Measurements from ENCODE around the gene POMT2.
"Not testable (repeated sequence)": the region's sequence is repeated elsewhere in the genome, so short reads cannot be mapped to it uniquely, and the experiment has no call there.

DNA sequence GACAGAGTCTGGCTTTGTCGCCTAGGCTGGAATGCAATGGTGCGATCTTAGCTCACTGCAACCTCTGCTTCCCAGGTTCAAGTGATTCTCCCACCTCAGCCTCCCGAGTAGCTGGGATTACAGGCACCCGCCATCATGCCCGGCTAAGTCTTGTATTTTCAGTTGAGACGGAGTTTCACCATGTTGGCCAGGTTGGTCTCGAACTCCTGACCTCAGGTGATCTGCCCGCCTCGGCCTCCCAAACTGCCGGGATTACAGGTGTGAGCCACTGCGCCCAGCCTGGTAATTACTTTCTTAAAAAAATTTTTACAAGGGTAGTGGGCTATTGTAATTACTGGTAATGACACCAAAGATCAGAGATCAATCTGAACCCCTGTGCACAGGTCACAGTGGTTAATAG is 1.9 kb downstream of the POMT2 start:
- not testable (repeated sequence) for TF ChIP-seq EZH2 (IDR thresholded peaks at IDR 0.05; ENCODE audit: borderline replicate concordance); CTCF (IDR thresholded peaks at IDR 0.05; ENCODE audit: poor library complexity)
